ENCODE data around the gene GAB2.
"Not testable (repeated sequence)": the region's sequence is repeated elsewhere in the genome, so short reads cannot be mapped to it uniquely, and the experiment has no call there.

GAB2 gene

GRCh38 chr11:78176605-78177141 lies 240.9 kb downstream of the GAB2 start:
- DNase-seq (ENCODE audit: low read depth in 2 of 2) = no peak
- H3K4me3 ChIP-seq (replicated peaks in 1 of 2; ENCODE audit: low read depth in 2 of 2, low read length in 2 of 2) = no peak overlapping the region
- TF ChIP-seq CTCF (IDR thresholded peaks at IDR 0.05; ENCODE audit: low read depth, low read length) = no peak

GRCh38 chr11:78175862-78176261 lies 241.8 kb downstream of the GAB2 start:
- not testable (repeated sequence) for DNase-seq (ENCODE audit: low read depth in 2 of 2)

DNA sequence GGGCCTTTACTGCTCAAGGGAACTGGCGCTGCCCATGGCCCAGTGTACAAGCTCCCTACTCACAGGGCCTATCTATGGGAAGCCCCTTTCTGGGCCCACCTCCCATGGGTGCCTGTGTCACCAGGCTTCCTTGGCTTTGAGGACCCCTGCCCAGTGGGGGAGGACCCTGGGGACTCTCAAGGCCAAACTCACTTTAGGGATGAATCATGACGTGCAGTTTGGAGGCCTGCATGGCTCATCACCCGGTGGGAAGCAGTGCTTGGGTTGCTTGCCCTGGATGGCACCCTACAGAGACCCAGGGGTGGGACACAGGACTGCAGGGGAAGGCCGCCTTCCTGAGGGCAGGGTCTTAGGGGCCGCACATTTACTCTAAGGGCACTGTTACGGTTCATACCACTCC lies 245.7 kb downstream of the GAB2 start:
- no peak for TF ChIP-seq CTCF (IDR thresholded peaks at IDR 0.05; ENCODE audit: low read depth, low read length)
- DNase-seq (ENCODE audit: low read depth in 2 of 2) = no peak
- no peak overlapping the region for H3K4me3 ChIP-seq (replicated peaks in 1 of 2; ENCODE audit: low read depth in 2 of 2, low read length in 2 of 2)

More at GRCh38 chr11:78175862-78176261, 241.8 kb downstream of the GAB2 start:
- not testable (repeated sequence) for H3K4me3 ChIP-seq (replicated peaks in 1 of 2; ENCODE audit: low read depth in 2 of 2, low read length in 2 of 2)

- TF ChIP-seq CTCF (IDR thresholded peaks at IDR 0.05; ENCODE audit: low read depth, low read length) = no peak
- DNase-seq (ENCODE audit: low read depth in 2 of 2) = peak in 1 of 2 donors; percentile 29
- H3K4me3 ChIP-seq (replicated peaks in 1 of 2; ENCODE audit: low read depth in 2 of 2, low read length in 2 of 2) = no peak overlapping the region
Observed at GRCh38 chr11:78170874-78171549, 246.6 kb downstream of the GAB2 start.

- no peak for TF ChIP-seq CTCF (IDR thresholded peaks at IDR 0.05; ENCODE audit: low read depth, low read length)
- no peak overlapping the region for H3K4me3 ChIP-seq (replicated peaks in 1 of 2; ENCODE audit: low read depth in 2 of 2, low read length in 2 of 2)
- DNase-seq (ENCODE audit: low read depth in 2 of 2) = no peak
Observed at GRCh38 chr11:78170413-78170812, 247.2 kb downstream of the GAB2 start.

- no peak overlapping the region for H3K4me3 ChIP-seq (replicated peaks in 1 of 2; ENCODE audit: low read depth in 2 of 2, low read length in 2 of 2)
- no peak for TF ChIP-seq CTCF (IDR thresholded peaks at IDR 0.05; ENCODE audit: low read depth, low read length)
- DNase-seq (ENCODE audit: low read depth in 2 of 2) = peak; percentile 97 to 98
Observed at GRCh38 chr11:78168539-78169477, 248.8 kb downstream of the GAB2 start.

All from cardiac fibroblast (primary cell).